Measurements from ENCODE around the gene MTMR12. TPM values are rescaled to one million over a fixed set of nuclear protein-coding genes. Genes with fewer than 3 reads are reported as not detected.
A peak's percentile ranks its signal among the peaks of the same experiment; 100 is the strongest.

MTMR12 gene
- total and polyA plus RNA-seq, 7 experiments from 2014 or later, result 12.4 to 28.2 (median 23.8) TPM

- Mint-ChIP-seq H3K36me3 (peaks cover 30 to 69% (median 41%) of the 10 kb centered on the region in 5 donors), H3K4me1 (peaks cover 0 to 18% (median 4%) of the 10 kb centered on the region in 7 donors), H3K9me3 (peaks cover 0 to 4% (median 0%) of the 10 kb centered on the region in 11 donors), H3K27ac (peak overlapping the region in 2 of 9 donors; percentile 9 to 12), H3K4me3 (no peak overlapping the region), H3K27me3 (no peaks in the 10 kb centered on the region)
- CTCF ChIA-PET, result no interaction called here
- H3K27me3 ChIP-seq (ENCODE audit: control insufficient read depth in 2 of 2, insufficient read depth in 2 of 2, low read length in 2 of 2), result no peaks in the 10 kb centered on the region
- H3K9me3 ChIP-seq (ENCODE audit: control insufficient read depth in 2 of 3, low read length in 3 of 3), result no peaks in the 10 kb centered on the region
- H3K27ac ChIP-seq (ENCODE audit: low read depth, low read length), result no peak overlapping the region
- POLR2A ChIA-PET, result no interaction called here
- intact Hi-C loops (cut with micrococcal nuclease), result loop anchor here in 1 of 2 donors (5.0 kb wide), 1 partner anchor 39 kb away; no protein-coding TSS in a partner anchor
- H3K36me3 ChIP-seq (ENCODE audit: control insufficient read depth in 2 of 3, insufficient read depth in 3 of 3, low read length in 3 of 3), result peaks cover 4 to 73% (median 5%) of the 10 kb centered on the region in 3 experiments
- ATAC-seq (no peak), DNase-seq (no peak)
- no peak overlapping the region for H3K4me3 ChIP-seq (ENCODE audit: low read length)
- H3K4me1 ChIP-seq (ENCODE audit: control insufficient read depth in 2 of 2, insufficient read depth in 2 of 2, low read length in 2 of 2), result no peaks in the 10 kb centered on the region
Measured at GRCh38 chr5:32258424-32258823, 54.3 kb downstream of the MTMR12 start.

- ChIA-PET CTCF (no interaction called here), POLR2A (interaction anchor here (0.5 kb wide), 1 partner anchor 11 kb away, joined by 4 read pairs; no protein-coding TSS in a partner anchor)
- DNase-seq, result no peak
- Histone ChIP-seq H3K9me3 (ENCODE audit: control insufficient read depth in 2 of 3, low read length in 3 of 3) (no peaks in the 10 kb centered on the region), H3K4me3 (ENCODE audit: low read length) (no peak overlapping the region), H3K36me3 (ENCODE audit: control insufficient read depth in 2 of 3, insufficient read depth in 3 of 3, low read length in 3 of 3) (peaks cover 4 to 65% (median 5%) of the 10 kb centered on the region in 3 experiments), H3K27me3 (ENCODE audit: control insufficient read depth in 2 of 2, insufficient read depth in 2 of 2, low read length in 2 of 2) (no peaks in the 10 kb centered on the region), H3K4me1 (ENCODE audit: control insufficient read depth in 2 of 2, insufficient read depth in 2 of 2, low read length in 2 of 2) (no peaks in the 10 kb centered on the region), H3K27ac (ENCODE audit: low read depth, low read length) (no peak overlapping the region)
- Mint-ChIP-seq H3K4me1 (peaks cover 0 to 6% (median 0%) of the 10 kb centered on the region in 7 donors), H3K4me3 (no peak overlapping the region), H3K9me3 (no peaks in the 10 kb centered on the region), H3K27ac (peak overlapping the region in 1 of 9 donors; percentile 25), H3K36me3 (peaks cover 16 to 69% (median 31%) of the 10 kb centered on the region in 5 donors), H3K27me3 (no peaks in the 10 kb centered on the region)
- no peak for ATAC-seq
- intact Hi-C loops (cut with micrococcal nuclease), result loop anchor here in 1 of 2 donors (5.0 kb wide), 1 partner anchor 42 kb away; no protein-coding TSS in a partner anchor
Measured at GRCh38 chr5:32255540-32255900, 57.2 kb downstream of the MTMR12 start.

- H3K27ac Mint-ChIP-seq, result peak overlapping the region in 1 of 9 donors; percentile 32
- no peak overlapping the region for H3K4me3 Mint-ChIP-seq
- no peaks in the 10 kb centered on the region for H3K27me3 Mint-ChIP-seq
- ATAC-seq, result no peak
- no peak overlapping the region for H3K27ac ChIP-seq (ENCODE audit: low read depth, low read length)
- CTCF ChIA-PET, result no interaction called here
- H3K4me3 ChIP-seq (ENCODE audit: low read length), result no peak overlapping the region
- intact Hi-C loops (cut with micrococcal nuclease), result loop anchor here in 1 of 2 donors (5.0 kb wide), 1 partner anchor 42 kb away; no protein-coding TSS in a partner anchor
- peaks cover 0 to 1% (median 0%) of the 10 kb centered on the region in 7 donors for H3K4me1 Mint-ChIP-seq
- peaks cover 15 to 69% (median 31%) of the 10 kb centered on the region in 5 donors for H3K36me3 Mint-ChIP-seq
- H3K27me3 ChIP-seq (ENCODE audit: control insufficient read depth in 2 of 2, insufficient read depth in 2 of 2, low read length in 2 of 2), result no peaks in the 10 kb centered on the region
- peaks cover 4 to 65% (median 5%) of the 10 kb centered on the region in 3 experiments for H3K36me3 ChIP-seq (ENCODE audit: control insufficient read depth in 2 of 3, insufficient read depth in 3 of 3, low read length in 3 of 3)
- no peaks in the 10 kb centered on the region for H3K9me3 ChIP-seq (ENCODE audit: control insufficient read depth in 2 of 3, low read length in 3 of 3)
- H3K9me3 Mint-ChIP-seq, result no peaks in the 10 kb centered on the region
- H3K4me1 ChIP-seq (ENCODE audit: control insufficient read depth in 2 of 2, insufficient read depth in 2 of 2, low read length in 2 of 2), result no peaks in the 10 kb centered on the region
- POLR2A ChIA-PET, result interaction anchor here (0.5 to 0.6 kb wide), 2 partner anchors 10 to 25 kb away, joined by 3 to 4 read pairs; no protein-coding TSS in a partner anchor
- DNase-seq, result no peak
Measured at GRCh38 chr5:32254881-32255539, 57.7 kb downstream of the MTMR12 start.

- Histone ChIP-seq H3K4me3 (ENCODE audit: low read length) (no peak overlapping the region), H3K27me3 (ENCODE audit: control insufficient read depth in 2 of 2, insufficient read depth in 2 of 2, low read length in 2 of 2) (no peaks in the 10 kb centered on the region), H3K27ac (ENCODE audit: low read depth, low read length) (no peak overlapping the region), H3K9me3 (ENCODE audit: control insufficient read depth in 2 of 3, low read length in 3 of 3) (no peaks in the 10 kb centered on the region), H3K4me1 (ENCODE audit: control insufficient read depth in 2 of 2, insufficient read depth in 2 of 2, low read length in 2 of 2) (no peaks in the 10 kb centered on the region), H3K36me3 (ENCODE audit: control insufficient read depth in 2 of 3, insufficient read depth in 3 of 3, low read length in 3 of 3) (peaks cover 4 to 68% (median 24%) of the 10 kb centered on the region in 3 experiments)
- ATAC-seq (no peak), DNase-seq (no peak)
- intact Hi-C loops (cut with micrococcal nuclease), result no loop called here
- no peak overlapping the region for H3K4me3 Mint-ChIP-seq
- H3K27ac Mint-ChIP-seq, result peak overlapping the region in 3 of 9 donors; percentile 3 to 42 (median 23)
- ChIA-PET POLR2A (interaction anchor here (0.6 kb wide), 1 partner anchor 191 kb away, joined by 4 read pairs; no protein-coding TSS in a partner anchor), CTCF (no interaction called here)
- peaks cover 17 to 77% (median 47%) of the 10 kb centered on the region in 5 donors for H3K36me3 Mint-ChIP-seq
- H3K4me1 Mint-ChIP-seq, result peaks cover 0 to 1% (median 0%) of the 10 kb centered on the region in 7 donors
- H3K9me3 Mint-ChIP-seq, result no peaks in the 10 kb centered on the region
- H3K27me3 Mint-ChIP-seq, result no peaks in the 10 kb centered on the region
Measured at GRCh38 chr5:32251871-32252458, 60.8 kb downstream of the MTMR12 start.

GRCh38 chr5:32249668-32250067, 63.1 kb downstream of the MTMR12 start:
- Mint-ChIP-seq H3K27ac (peak overlapping the region in 2 of 9 donors; percentile 32 to 41), H3K4me1 (peaks cover 0 to 1% (median 0%) of the 10 kb centered on the region in 7 donors), H3K4me3 (no peak overlapping the region), H3K36me3 (peaks cover 20 to 77% (median 40%) of the 10 kb centered on the region in 5 donors), H3K27me3 (no peaks in the 10 kb centered on the region), H3K9me3 (no peaks in the 10 kb centered on the region)
- Histone ChIP-seq H3K4me1 (ENCODE audit: control insufficient read depth in 2 of 2, insufficient read depth in 2 of 2, low read length in 2 of 2) (no peaks in the 10 kb centered on the region), H3K36me3 (ENCODE audit: control insufficient read depth in 2 of 3, insufficient read depth in 3 of 3, low read length in 3 of 3) (peaks cover 0 to 73% (median 28%) of the 10 kb centered on the region in 3 experiments), H3K27ac (ENCODE audit: low read depth, low read length) (no peak overlapping the region), H3K27me3 (ENCODE audit: control insufficient read depth in 2 of 2, insufficient read depth in 2 of 2, low read length in 2 of 2) (no peaks in the 10 kb centered on the region), H3K4me3 (ENCODE audit: low read length) (no peak overlapping the region), H3K9me3 (ENCODE audit: control insufficient read depth in 2 of 3, low read length in 3 of 3) (no peaks in the 10 kb centered on the region)
- ChIA-PET CTCF (interaction anchor here (0.7 kb wide), 1 partner anchor 16 kb away, joined by 3 read pairs; no protein-coding TSS in a partner anchor), POLR2A (no interaction called here)
- intact Hi-C loops (cut with micrococcal nuclease), result no loop called here
- DNase-seq (no peak), ATAC-seq (no peak)

GRCh38 chr5:32245742-32246141, 67.0 kb downstream of the MTMR12 start:
- Mint-ChIP-seq H3K4me3 (no peak overlapping the region), H3K27me3 (no peaks in the 10 kb centered on the region), H3K36me3 (peaks cover 21 to 78% (median 56%) of the 10 kb centered on the region in 5 donors), H3K27ac (no peak overlapping the region), H3K4me1 (peaks cover 0 to 14% (median 0%) of the 10 kb centered on the region in 7 donors), H3K9me3 (no peaks in the 10 kb centered on the region)
- peaks cover 10 to 83% (median 28%) of the 10 kb centered on the region in 3 experiments for H3K36me3 ChIP-seq (ENCODE audit: control insufficient read depth in 2 of 3, insufficient read depth in 3 of 3, low read length in 3 of 3)
- DNase-seq, result no peak
- no peak overlapping the region for H3K4me3 ChIP-seq (ENCODE audit: low read length)
- H3K4me1 ChIP-seq (ENCODE audit: control insufficient read depth in 2 of 2, insufficient read depth in 2 of 2, low read length in 2 of 2), result no peaks in the 10 kb centered on the region
- intact Hi-C loops (cut with micrococcal nuclease), result no loop called here
- ChIA-PET CTCF (interaction anchor here (0.7 kb wide), 1 partner anchor 14 kb away, joined by 3 read pairs; no protein-coding TSS in a partner anchor), POLR2A (no interaction called here)
- no peaks in the 10 kb centered on the region for H3K9me3 ChIP-seq (ENCODE audit: control insufficient read depth in 2 of 3, low read length in 3 of 3)
- H3K27me3 ChIP-seq (ENCODE audit: control insufficient read depth in 2 of 2, insufficient read depth in 2 of 2, low read length in 2 of 2), result no peaks in the 10 kb centered on the region
- no peak for ATAC-seq
- no peak overlapping the region for H3K27ac ChIP-seq (ENCODE audit: low read depth, low read length)
